PC-9 (cell line): ENCODE results near the gene BCR. TPM values are rescaled to one million over a fixed set of nuclear protein-coding genes. Genes with fewer than 3 reads are reported as not detected.

Source experiments
- BruUV-seq: library from RNA; stranded (reverse); fragments of 400-500 nt; replicated peaks from 2 replicates; lab custom pipeline; 2021; lab: Mats Ljungman, UMichigan
- CTCF ChIA-PET: fragments of 300-600 bp; sonication (Branson Sonifier 250); formaldehyde crosslinking; loops from one replicate; lab custom pipeline; 2022; ENCODE audit warnings: antibody characterized with exemption; lab: Charles Lee
- POLR2A ChIA-PET: fragments of 300-600 bp; sonication (Branson Sonifier 250); formaldehyde crosslinking; loops from one replicate; lab custom pipeline; 2022; ENCODE audit warnings: antibody characterized with exemption; ENCODE audit not compliant: unreplicated experiment; lab: Charles Lee
- DNase-seq, 2 experiments: peaks; one replicate each; pipeline versions ENCODE4 v3.0.0 to v3.0.0-alpha.2; 2015 to 2022; ENCODE audit warnings: mixed read lengths in 1 of 2
- H2AFZ ChIP-seq: fragments of 200-600 bp; sonication (generic); 2 replicates; pipeline ENCODE4 v1.8.1; 2017; ENCODE audit warnings: antibody characterized with exemption
- H3F3A ChIP-seq: fragments of 200-600 bp; sonication (generic); 2 replicates; pipeline ENCODE4 v1.8.1; 2017; ENCODE audit warnings: antibody characterized with exemption, mild to moderate bottlenecking, low read depth; ENCODE audit not compliant: insufficient read depth
- H3K27ac ChIP-seq: fragments of 200-600 bp; sonication (generic); 2 replicates; pipeline ENCODE4 v1.6.1; 2016; ENCODE audit warnings: mixed run types
- H3K27me3 ChIP-seq: fragments of 200-600 bp; sonication (generic); 2 replicates; pipeline ENCODE4 v1.6.1; 2016; ENCODE audit warnings: low read depth, mixed run types; ENCODE audit not compliant: insufficient read depth
- H3K36me3 ChIP-seq: fragments of 200-600 bp; sonication (generic); 2 replicates; pipeline ENCODE4 v1.6.1; 2016; ENCODE audit warnings: low read depth, mixed run types
- H3K4me1 ChIP-seq: fragments of 200-600 bp; sonication (generic); replicated peaks from 2 replicates; pipeline ENCODE4 v1.6.1; 2016; ENCODE audit warnings: mixed run types; ENCODE audit not compliant: insufficient read depth
- H3K4me2 ChIP-seq: fragments of 200-600 bp; sonication (generic); 2 replicates; pipeline ENCODE4 v1.6.1; 2017; ENCODE audit warnings: mixed run types
- H3K4me3 ChIP-seq: fragments of 200-600 bp; sonication (generic); 2 replicates; pipeline ENCODE4 v1.6.1; 2016; ENCODE audit warnings: mixed run types
- H3K79me2 ChIP-seq: fragments of 200-600 bp; sonication (generic); 2 replicates; pipeline ENCODE4 v1.6.1; 2017; ENCODE audit warnings: low read depth, mixed run types
- H3K9me2 ChIP-seq: fragments of 200-600 bp; sonication (generic); 2 replicates; pipeline ENCODE4 v1.8.1; 2017; ENCODE audit warnings: mild to moderate bottlenecking; ENCODE audit not compliant: insufficient read depth
- H3K9me3 ChIP-seq: fragments of 200-600 bp; sonication (generic); 2 replicates; pipeline ENCODE4 v1.8.1; 2016; ENCODE audit warnings: low read depth; ENCODE audit not compliant: insufficient read depth
- H4K20me1 ChIP-seq: fragments of 200-600 bp; sonication (generic); 2 replicates; pipeline ENCODE4 v1.8.1; 2017; ENCODE audit not compliant: insufficient read depth
- EZH2 ChIP-seq: fragments of 200-600 bp; sonication (generic); IDR thresholded peaks from 2 replicates; pipeline ENCODE4 v1.8.0; 2017; ENCODE audit warnings: antibody characterized with exemption, low read depth
- intact Hi-C: fragments of 100-400 bp; cut with micrococcal nuclease; formaldehyde crosslinking; loops from one replicate; pipeline ENCODE4 v1.10.0; 2022; ENCODE audit not compliant: unreplicated experiment
- total RNA-seq: library from RNA; stranded (reverse); gene quantifications from 2 replicates; pipeline ENCODE4 v1.2.3, GENCODE V29; 2021
- TF ChIP-seq, protein P1 (sequence below): fragments of 200-600 bp; sonication (generic); conservative IDR thresholded peaks from 2 replicates; pipeline ENCODE4 v1.6.1; 2017; ENCODE audit warnings: mixed run types, antibody characterized with exemption, mild to moderate bottlenecking, moderate library complexity

BCR gene
- total RNA-seq, 1 experiment from 2014 or later: 47.8 TPM

DNA sequence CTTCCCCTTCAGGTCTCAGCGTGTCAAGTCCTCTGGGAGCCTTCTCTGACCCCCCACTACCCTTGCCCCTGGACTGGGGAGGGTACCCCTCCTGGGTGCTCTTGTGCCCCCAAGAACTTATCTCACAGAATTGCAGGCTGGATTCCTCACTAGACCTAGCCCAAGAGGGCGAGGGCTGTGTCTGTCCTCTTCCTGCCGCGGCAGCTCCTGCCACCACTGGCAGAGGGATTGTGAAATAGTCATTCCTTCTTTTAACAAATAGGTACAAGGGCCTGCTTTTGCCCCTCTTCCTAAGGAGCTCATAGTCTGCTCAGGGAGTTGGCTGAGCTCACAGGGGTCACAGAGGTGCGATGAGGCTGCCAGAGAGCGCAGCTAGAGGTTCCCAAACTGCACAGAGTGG, 29.5 kb upstream of the BCR start:
- no peak overlapping the region for H2AFZ ChIP-seq
- BruUV-seq: no TSS peak
- no peak for TF ChIP-seq EZH2
- TF ChIP-seq, protein P1, sequence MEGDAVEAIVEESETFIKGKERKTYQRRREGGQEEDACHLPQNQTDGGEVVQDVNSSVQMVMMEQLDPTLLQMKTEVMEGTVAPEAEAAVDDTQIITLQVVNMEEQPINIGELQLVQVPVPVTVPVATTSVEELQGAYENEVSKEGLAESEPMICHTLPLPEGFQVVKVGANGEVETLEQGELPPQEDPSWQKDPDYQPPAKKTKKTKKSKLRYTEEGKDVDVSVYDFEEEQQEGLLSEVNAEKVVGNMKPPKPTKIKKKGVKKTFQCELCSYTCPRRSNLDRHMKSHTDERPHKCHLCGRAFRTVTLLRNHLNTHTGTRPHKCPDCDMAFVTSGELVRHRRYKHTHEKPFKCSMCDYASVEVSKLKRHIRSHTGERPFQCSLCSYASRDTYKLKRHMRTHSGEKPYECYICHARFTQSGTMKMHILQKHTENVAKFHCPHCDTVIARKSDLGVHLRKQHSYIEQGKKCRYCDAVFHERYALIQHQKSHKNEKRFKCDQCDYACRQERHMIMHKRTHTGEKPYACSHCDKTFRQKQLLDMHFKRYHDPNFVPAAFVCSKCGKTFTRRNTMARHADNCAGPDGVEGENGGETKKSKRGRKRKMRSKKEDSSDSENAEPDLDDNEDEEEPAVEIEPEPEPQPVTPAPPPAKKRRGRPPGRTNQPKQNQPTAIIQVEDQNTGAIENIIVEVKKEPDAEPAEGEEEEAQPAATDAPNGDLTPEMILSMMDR: no peak
- peaks cover 22% of the 10 kb centered on the region for H3K4me1 ChIP-seq
- H3K36me3 ChIP-seq: no peaks in the 10 kb centered on the region
- H3K9me3 ChIP-seq: no peaks in the 10 kb centered on the region
- ChIA-PET CTCF (interaction anchor here (0.5 kb wide), 1 partner anchor 255 kb away, joined by 4 read pairs; no protein-coding TSS in a partner anchor), POLR2A (no interaction called here)
- H4K20me1 ChIP-seq: no peaks in the 10 kb centered on the region
- no peaks in the 10 kb centered on the region for H3K79me2 ChIP-seq
- H3K4me3 ChIP-seq: no peak overlapping the region
- H3K27me3 ChIP-seq: no peaks in the 10 kb centered on the region
- no peak overlapping the region for H3K27ac ChIP-seq
- DNase-seq: no peak
- intact Hi-C loops: no loop called here
- H3F3A ChIP-seq: peaks cover 13% of the 10 kb centered on the region; the same call in 1 of the 2 replicates
- H3K9me2 ChIP-seq: no peaks in the 10 kb centered on the region
- no peak overlapping the region for H3K4me2 ChIP-seq

DNA sequence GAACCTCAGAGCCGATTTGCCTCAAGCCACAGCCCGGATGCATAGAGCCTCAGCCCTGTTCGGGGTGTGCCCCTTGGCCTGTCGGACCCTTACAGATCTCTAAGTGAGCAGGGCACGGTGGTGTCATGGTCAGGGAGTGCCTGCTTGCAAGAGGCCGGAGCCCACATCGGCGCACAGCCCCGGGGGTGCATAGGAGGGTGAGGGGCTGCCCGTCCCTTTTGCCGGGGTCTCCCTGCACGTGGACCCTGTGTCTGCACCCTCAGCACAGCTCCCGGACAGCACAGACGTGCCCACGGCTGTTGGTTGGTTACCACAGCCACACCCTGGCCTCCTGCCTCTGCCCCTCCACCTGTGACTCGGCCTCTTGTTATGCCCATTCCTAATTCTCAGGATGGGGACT, 28.5 kb upstream of the BCR start:
- H3K27ac ChIP-seq: no peak overlapping the region
- H3K27me3 ChIP-seq: no peaks in the 10 kb centered on the region
- CTCF ChIA-PET: no interaction called here
- H3K4me1 ChIP-seq: peaks cover 27% of the 10 kb centered on the region
- no peaks in the 10 kb centered on the region for H3K36me3 ChIP-seq
- no peaks in the 10 kb centered on the region for H3K9me2 ChIP-seq
- DNase-seq: no peak
- peaks cover 13% of the 10 kb centered on the region; the same call in 1 of the 2 replicates for H3F3A ChIP-seq
- no peaks in the 10 kb centered on the region for H4K20me1 ChIP-seq
- no peak overlapping the region for H3K4me3 ChIP-seq
- H3K79me2 ChIP-seq: no peaks in the 10 kb centered on the region
- no peaks in the 10 kb centered on the region for H3K9me3 ChIP-seq
- no peak overlapping the region for H3K4me2 ChIP-seq
- no peak overlapping the region for H2AFZ ChIP-seq
- BruUV-seq: no TSS peak
- POLR2A ChIA-PET: no interaction called here
- TF ChIP-seq, protein P1: no peak
- TF ChIP-seq EZH2: no peak
- intact Hi-C loops: no loop called here

DNA sequence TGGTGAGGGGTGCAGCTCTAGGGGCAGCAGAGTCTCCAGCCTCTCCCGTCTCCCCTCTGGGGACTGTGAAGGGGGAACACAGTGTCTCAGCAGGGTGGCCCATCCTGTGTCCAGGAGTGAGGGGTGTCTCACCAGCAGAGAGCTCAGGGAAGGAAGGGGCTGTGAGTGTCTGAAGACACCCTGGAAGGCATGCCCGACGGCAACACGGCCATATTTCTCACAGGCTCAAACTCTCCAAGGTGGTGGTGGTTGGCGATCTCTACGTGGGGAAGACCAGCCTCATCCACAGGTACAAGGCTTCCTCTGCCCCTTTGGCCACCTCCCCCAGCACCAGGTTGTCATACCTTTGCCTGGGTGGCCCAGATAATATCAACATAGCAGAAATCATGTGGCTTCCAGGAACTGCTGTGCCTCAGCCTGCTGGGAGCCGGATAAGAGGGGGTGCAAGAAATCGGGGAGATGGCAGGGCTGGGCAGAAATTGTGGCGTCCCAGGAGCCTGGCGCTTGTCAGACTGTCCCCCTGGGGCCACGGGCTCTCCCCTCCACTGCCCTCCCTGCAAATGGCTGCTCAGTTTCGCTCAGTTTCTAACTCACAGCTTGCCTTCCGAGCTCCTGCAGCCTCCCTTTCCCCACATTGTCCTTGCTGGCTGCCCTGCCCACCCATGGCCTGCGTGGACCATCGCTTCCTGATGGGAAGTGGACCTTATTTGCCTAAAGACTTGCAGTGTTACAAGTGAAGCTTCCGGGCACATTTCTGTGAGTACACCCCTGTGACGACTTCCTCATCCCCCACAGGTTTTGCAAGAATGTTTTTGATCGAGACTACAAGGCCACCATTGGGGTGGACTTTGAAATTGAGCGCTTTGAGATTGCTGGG, 27.8 kb upstream of the BCR start:
- no peak overlapping the region for H2AFZ ChIP-seq
- CTCF ChIA-PET: no interaction called here
- no peaks in the 10 kb centered on the region for H3K9me2 ChIP-seq
- no peak overlapping the region for H3K4me3 ChIP-seq
- peaks cover 7% of the 10 kb centered on the region; the same call in 1 of the 2 replicates for H3F3A ChIP-seq
- DNase-seq: no peak
- no peaks in the 10 kb centered on the region for H4K20me1 ChIP-seq
- intact Hi-C loops: no loop called here
- no peak overlapping the region for H3K27ac ChIP-seq
- H3K4me1 ChIP-seq: peaks cover 27% of the 10 kb centered on the region
- POLR2A ChIA-PET: interaction anchor here (0.5 kb wide), 1 partner anchor 214 kb away, joined by 3 read pairs; no protein-coding TSS in a partner anchor
- H3K4me2 ChIP-seq: peak overlapping the region; percentile 12; the same call in 1 of the 2 replicates
- no peaks in the 10 kb centered on the region for H3K9me3 ChIP-seq
- H3K36me3 ChIP-seq: no peaks in the 10 kb centered on the region
- H3K79me2 ChIP-seq: no peaks in the 10 kb centered on the region
- no peaks in the 10 kb centered on the region for H3K27me3 ChIP-seq
- TF ChIP-seq, protein P1: no peak
- no peak for TF ChIP-seq EZH2
- BruUV-seq: no TSS peak
